ENCODE data around the gene NPHS1. TPM values are rescaled to one million over a fixed set of nuclear protein-coding genes. Genes with fewer than 3 reads are reported as not detected.

NPHS1 gene
- total and polyA plus RNA-seq, 2 of the 8 experiments (the other 6 are each of a cell fraction or from before 2014, with no cell fraction given), result 1.3 to 1.4 TPM

GRCh38 chr19:35792888-35793287 lies 59.4 kb downstream of the NPHS1 start (continued):
- TF ChIP-seq NRF1 (IDR thresholded peaks at IDR 0.05; ENCODE audit: low read depth, low read length) (no peak), SAP30 (IDR thresholded peaks at IDR 0.05; ENCODE audit: insufficient read depth, insufficient replicate concordance, low read length) (no peak), ASH2L (IDR thresholded peaks at IDR 0.05; ENCODE audit: low read length) (no peak)
